Motor neuron (in vitro differentiated cells): Measurements from ENCODE around the gene KAZALD1. TPM values are rescaled to one million over a fixed set of nuclear protein-coding genes. Genes with fewer than 3 reads are reported as not detected.

Experiments
- ATAC-seq, 8 experiments: fragments of 200-7000 bp; cut with Tn5 transposase; replicated peaks in 6 of 8; 2 replicates each; pipeline ENCODE4 v1.8.0; 2021; ENCODE audit warnings: mild to moderate bottlenecking in 8 of 8, moderate library complexity in 8 of 8
- H3K27ac ChIP-seq, 2 donors: fragments of 250-450 bp; sonication (Bioruptor Pico); 2 replicates each; pipeline ENCODE4 v1.9.0; 2021; ENCODE audit warnings: antibody characterized with exemption in 2 of 2, mild to moderate bottlenecking in 2 of 2, moderate library complexity in 1 of 2
- H3K4me1 ChIP-seq, 2 donors: fragments of 250-450 bp; sonication (Bioruptor Pico); replicated peaks in 1 of 2; 2 replicates each; pipeline ENCODE4 v1.6.1; 2021; ENCODE audit warnings: antibody characterized with exemption in 2 of 2, mild to moderate bottlenecking in 2 of 2, moderate library complexity in 1 of 2
- H3K4me3 ChIP-seq, 5 donors: fragments of 250-450 bp; sonication (Bioruptor Pico); 2 replicates each; pipeline ENCODE4 v1.9.0; 2021; ENCODE audit warnings: antibody characterized with exemption in 5 of 5, mild to moderate bottlenecking in 5 of 5, moderate library complexity in 4 of 5
- WGBS, 10 experiments: fragments of 450-650 bp; shearing (Covaris generic); methylation state at CpG; one replicate each; pipeline ENCODE4 v1.0.0; 2022; 5-methylcytosine and 5-hydroxymethylcytosine counted together
- in situ Hi-C, 9 experiments: fragments of 400-800 bp; cut with MboI; loops; one replicate each; pipeline ENCODE4 v1.15.0; 2021; ENCODE audit warnings: low sequenced_read_pairs in 9 of 9, low pct_unique_long_range_greater_than_20kb in 2 of 9; ENCODE audit not compliant: unreplicated experiment in 9 of 9
- total RNA-seq, 8 experiments: library from RNA; unstranded; fragments of 300-600 nt; gene quantifications; 2 replicates each; pipeline versions ENCODE4 v1.2.3 to v1.2.4, GENCODE V29; 2022

The KAZALD1 gene
- total RNA-seq, 8 experiments from 2014 or later = 1.1 to 47.5 (median 2.6) TPM

DNA sequence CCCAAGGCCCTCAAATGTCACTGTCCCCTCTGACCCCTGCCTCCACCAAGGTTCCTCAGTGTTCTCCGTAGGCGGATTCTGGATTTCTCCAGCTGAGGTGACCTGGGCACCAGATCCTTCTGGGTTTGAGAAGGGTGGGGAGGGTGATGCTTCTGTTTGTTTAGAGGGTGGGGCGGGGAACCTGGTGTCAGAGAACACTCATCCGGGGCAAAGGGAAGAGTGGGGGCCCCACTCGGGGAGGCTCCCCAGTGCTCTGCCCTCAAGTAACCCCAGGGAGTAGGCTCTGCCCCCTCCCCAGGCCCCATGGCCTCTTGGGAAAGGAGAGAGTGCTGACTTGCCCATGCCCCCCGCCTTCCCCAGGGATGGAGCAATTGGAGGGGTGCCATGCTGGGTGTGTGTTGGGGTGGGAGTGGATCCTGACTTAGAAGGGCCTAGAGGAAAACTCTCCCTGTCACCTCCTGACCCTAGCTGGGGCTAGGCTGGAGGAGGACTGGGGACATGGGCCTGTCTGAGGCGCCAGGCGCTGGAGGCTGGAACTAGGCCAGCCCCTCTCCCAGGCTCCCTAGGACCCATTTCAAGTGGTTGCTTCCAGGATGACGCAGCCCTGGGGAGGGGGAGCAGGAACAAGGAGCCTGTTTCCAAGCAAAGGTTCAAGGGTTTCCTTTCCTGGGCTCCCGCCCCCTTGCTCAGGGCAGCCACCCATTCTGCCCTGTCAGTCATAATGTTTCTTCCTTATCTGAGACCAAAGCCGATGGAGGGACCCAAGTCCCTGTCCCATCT is 27.9 kb downstream of the KAZALD1 start:
- 40 to 100% (median 82%) methylated on average over 1 to 2 of the region's 11 CpGs; no CpG with 5 or more reads in 4 of the 10 experiments for WGBS, 10 experiments
- peak in 2 of 8 experiments; percentile 16 to 28 for ATAC-seq
- no peak overlapping the region for H3K27ac ChIP-seq
- in situ Hi-C loops = no loop called here
- peaks cover 9 to 17% of the 10 kb centered on the region in 2 donors for H3K4me1 ChIP-seq
- H3K4me3 ChIP-seq = no peak overlapping the region

DNA sequence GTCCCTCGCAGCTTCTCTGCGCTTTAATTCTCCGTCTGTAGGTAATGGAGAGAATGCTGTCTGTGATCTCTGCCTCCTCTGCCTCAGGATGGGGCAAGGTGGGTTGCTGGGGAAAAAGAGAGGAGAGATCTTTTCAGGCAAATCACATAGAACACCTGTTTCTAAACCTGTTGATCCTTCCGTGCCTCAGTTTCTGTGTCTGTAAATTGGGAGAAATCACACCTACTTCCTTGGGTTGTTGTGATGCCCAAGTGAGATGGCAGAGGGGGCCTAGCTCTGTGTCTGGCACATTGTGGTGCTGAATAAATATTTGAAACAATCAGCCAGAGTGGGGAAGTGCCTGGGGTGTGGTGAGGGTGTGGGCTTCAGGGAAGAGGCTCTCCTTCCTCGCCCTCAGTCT is 28.8 kb downstream of the KAZALD1 start:
- in situ Hi-C loops = no loop called here
- WGBS, 10 experiments = 40 to 100% (median 91%) methylated on average over 1 to 5 of the region's 5 CpGs; no CpG with 5 or more reads in 3 of the 10 experiments
- no peak overlapping the region for H3K4me3 ChIP-seq

DNA sequence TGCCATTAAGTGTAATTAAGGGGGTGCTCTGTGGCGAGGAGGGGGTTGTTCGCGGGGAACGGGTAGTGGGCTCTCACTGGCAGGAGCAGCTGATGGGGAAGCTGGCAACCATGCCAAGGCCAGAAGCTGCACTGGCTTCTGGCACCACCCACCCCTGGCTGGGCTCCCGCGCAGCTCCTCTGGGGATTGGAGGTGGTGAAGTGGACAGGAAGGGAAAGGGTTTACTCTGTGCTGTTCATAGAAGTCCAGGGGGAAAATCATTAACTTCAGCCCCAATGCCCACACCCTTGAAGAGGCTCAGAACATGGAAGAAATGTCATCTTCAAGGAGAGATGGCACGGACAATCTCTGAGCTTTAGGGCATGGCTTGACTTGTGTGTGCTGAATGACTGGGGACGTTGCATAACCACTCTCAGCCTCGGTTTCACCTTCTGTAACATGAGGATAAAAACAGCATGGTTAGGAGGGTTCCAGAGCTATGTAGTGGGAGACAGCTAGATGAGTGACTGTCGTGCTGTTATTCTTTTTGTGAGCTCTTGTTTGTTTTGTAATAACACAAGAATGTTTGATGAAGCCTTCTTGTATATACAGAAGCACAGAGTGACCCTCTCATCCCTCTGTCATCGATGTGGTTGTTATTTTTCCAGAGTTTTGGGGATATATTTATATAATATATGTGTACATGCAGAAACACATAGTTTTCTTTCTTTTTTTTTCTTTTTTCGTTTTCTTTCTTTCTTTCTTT is 29.9 kb downstream of the KAZALD1 start:
- in situ Hi-C loops = no loop called here
- no peak overlapping the region for H3K4me3 ChIP-seq
- H3K27ac ChIP-seq = no peak overlapping the region
- no peak for ATAC-seq
- 20 to 89% (median 50%) methylated on average over 1 to 11 of the region's 12 CpGs; no CpG with 5 or more reads in 1 of the 10 experiments for WGBS, 10 experiments
- peaks cover 17 to 26% of the 10 kb centered on the region in 2 donors for H3K4me1 ChIP-seq

More for the DNA sequence above, 28.8 kb downstream of the KAZALD1 start:
- no peak for ATAC-seq
- H3K4me1 ChIP-seq = peaks cover 17 to 26% of the 10 kb centered on the region in 2 donors
- H3K27ac ChIP-seq = no peak overlapping the region

DNA sequence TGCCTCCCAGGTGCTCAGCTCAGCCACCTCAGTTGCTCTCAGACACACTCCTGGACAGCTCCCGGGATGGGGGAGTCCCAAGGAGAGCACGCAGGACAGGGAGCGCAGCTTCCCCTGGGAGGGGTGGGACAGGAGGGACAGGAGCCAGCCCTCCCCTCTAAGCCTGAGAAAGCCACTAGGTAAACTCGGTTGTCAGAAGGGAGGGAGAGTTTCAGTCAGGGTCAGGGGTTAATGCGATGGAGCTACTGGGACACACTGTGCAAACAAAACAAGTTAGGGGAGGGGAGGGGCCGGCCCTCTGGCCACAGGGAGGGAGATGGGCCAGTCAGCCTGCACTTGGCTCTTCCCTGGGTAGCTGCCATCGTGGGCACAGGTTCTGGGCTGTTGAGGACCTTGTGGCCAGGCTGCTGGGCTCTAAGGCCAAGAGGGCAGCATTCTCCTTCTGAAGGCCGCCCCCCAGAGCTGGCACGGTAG is 31.1 kb downstream of the KAZALD1 start:
- in situ Hi-C loops = no loop called here
- H3K4me1 ChIP-seq = peaks cover 17 to 26% of the 10 kb centered on the region in 2 donors
- ATAC-seq = peak in 1 of 8 experiments; percentile 21
- WGBS, 10 experiments = 0 to 40% (median 0%) methylated on average over 1 of the region's 9 CpGs; no CpG with 5 or more reads in 6 of the 10 experiments
- no peak overlapping the region for H3K4me3 ChIP-seq
- no peak overlapping the region for H3K27ac ChIP-seq

DNA sequence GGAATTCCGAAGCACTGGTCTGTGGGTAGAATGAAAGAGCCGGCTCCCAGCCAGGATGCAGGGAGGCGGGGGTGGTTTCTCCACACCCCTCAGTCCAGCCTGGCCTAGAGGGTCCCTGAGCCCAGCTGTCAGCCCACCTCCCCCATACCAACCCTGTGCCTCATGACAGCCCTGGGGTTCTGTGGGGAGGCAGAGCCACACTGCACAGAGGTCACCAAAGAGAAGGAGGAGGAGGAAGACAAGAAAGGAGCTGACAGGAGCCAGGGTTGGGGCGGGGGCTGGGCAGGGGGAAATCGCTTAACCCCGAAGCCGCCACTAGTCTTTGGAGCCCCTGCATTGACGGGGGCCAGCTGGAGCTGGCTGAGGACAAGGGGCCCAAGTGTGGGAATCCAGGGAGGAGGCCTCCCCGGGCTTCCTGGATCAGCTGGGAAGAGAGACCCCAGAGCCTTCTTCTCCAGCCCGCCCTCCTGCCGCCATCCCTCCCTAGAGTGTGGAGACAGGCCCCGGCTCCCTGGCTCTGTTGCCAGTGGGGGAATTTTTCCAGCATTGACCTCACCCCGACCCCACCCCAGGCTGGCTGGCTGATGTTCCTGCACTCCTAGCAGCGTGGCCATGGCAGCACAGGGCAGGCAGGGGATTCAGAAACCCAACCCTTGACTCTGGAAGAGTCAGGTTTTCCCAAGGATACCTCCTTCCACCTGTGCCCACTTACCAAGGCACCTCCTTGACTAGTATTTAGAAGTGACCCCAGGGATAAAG is 32.5 kb downstream of the KAZALD1 start:
- Histone ChIP-seq H3K27ac (no peak overlapping the region), H3K4me1 (peaks cover 17 to 26% of the 10 kb centered on the region in 2 donors), H3K4me3 (no peak overlapping the region)
- WGBS, 10 experiments = 81% methylated on average over 3 of the region's 14 CpGs; no CpG with 5 or more reads in 9 of the 10 experiments
- peak in 6 of 8 experiments; percentile 9 to 57 (median 28) for ATAC-seq
- in situ Hi-C loops = no loop called here

DNA sequence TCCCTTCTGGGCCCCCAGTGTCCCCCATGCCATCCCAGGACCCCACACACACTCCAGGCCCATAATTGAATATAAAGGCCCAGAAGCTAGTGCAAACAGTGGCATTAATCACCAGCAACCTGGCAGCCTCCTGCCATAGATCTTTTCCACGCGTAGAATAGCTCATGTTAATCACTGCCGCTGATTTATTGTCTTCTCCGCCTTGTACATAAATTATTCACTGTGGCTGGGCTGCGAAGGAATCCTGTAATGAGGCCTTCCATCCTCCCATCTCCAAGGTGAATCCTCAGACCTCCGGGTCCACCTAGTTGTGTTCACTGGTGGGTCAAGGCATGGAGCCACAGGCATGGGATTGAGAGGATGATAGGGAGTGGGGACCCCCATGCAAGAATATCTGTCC is 33.2 kb downstream of the KAZALD1 start:
- H3K27ac ChIP-seq = no peak overlapping the region
- peaks cover 17 to 26% of the 10 kb centered on the region in 2 donors for H3K4me1 ChIP-seq
- peak; percentile 33 to 86 (median 62) for ATAC-seq
- no peak overlapping the region for H3K4me3 ChIP-seq
- in situ Hi-C loops = no loop called here
- 0 to 38% (median 6%) methylated on average over 2 to 5 of the region's 6 CpGs; no CpG with 5 or more reads in 7 of the 10 experiments for WGBS, 10 experiments

DNA sequence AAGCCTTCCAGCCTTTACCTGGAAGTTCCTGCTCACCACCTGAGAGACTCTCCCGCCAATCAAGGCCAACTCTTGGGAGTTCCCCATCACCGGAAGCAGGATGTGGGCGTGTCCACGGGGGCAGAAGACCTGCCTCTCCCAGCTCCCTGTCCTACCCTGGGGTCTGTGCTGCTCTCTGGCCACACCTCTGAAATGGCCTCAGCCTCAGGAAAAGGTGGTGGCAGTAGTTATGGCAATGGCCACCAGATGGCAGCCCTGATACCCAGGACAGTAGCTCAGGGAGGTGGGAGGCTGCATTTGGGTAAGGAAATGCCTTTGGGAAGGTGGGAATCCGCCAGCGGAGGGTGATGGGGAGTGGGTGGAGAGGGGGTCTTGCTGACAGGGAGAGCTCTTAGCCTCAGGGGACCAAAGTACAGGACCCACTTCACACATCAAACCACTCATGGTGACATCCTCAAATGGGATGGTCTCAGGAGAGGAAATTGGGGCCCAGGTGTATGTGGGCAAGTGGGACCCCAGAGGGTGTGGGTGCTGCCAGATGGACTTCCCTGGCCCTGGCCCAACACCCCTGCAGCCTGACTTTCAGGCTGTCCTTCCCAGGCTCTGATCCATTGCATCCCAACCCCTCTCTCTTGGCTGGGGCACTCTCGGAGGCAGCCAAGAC is 33.9 kb downstream of the KAZALD1 start:
- Histone ChIP-seq H3K27ac (no peak overlapping the region), H3K4me3 (no peak overlapping the region), H3K4me1 (peaks cover 17 to 26% of the 10 kb centered on the region in 2 donors)
- ATAC-seq = peak; percentile 49 to 94 (median 66)
- WGBS, 10 experiments = 0 to 11% (median 5%) methylated on average over 2 to 4 of the region's 7 CpGs; no CpG with 5 or more reads in 7 of the 10 experiments
- in situ Hi-C loops = no loop called here

DNA sequence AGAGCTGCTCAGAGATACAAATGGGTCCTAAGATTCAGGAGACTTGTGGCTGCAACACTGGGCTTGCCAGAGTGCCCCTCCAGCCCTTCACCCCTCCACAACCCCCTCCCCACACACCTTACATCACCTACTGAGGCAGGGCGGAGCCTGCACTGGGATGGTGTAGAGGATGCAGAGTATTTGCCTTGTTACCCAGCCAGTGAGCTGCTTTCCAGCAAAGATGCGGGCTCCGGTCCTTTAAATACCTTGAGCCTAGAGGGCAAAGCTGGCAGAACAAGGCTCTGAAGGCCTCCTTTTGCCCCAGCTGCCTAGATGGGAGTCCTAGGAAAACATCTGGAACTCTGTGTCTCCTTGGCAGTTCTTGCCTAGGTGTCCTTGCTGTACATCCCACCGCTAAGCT is 34.6 kb downstream of the KAZALD1 start:
- H3K4me1 ChIP-seq = peaks cover 17 to 26% of the 10 kb centered on the region in 2 donors
- no peak for ATAC-seq
- in situ Hi-C loops = no loop called here
- WGBS, 10 experiments = 60 to 100% (median 90%) methylated on average over 1 to 3 of the region's 4 CpGs; no CpG with 5 or more reads in 5 of the 10 experiments
- no peak overlapping the region for H3K4me3 ChIP-seq
- no peak overlapping the region for H3K27ac ChIP-seq

DNA sequence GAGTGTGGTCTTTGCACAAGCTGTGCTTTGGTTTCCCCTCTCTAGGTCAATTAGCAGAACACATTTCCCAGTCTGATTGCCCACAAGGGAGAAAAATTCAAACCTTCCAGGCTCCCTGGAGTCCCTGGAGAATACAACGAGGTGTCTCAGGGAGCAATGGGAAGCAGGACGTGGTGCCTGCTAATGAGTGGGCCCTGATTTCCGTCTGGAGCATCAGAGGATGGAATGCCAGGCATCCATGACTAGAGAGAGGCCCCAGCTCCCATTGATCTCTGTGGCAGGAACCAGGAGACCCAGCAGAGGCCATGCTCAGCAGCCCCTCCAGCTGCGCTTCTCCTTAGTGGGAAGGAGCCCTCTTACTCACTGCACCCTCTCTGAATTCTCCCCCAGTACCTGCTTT is 36.1 kb downstream of the KAZALD1 start:
- in situ Hi-C loops = no loop called here
- H3K4me3 ChIP-seq = no peak overlapping the region
- ATAC-seq = no peak
- peaks cover 17 to 26% of the 10 kb centered on the region in 2 donors for H3K4me1 ChIP-seq
- H3K27ac ChIP-seq = no peak overlapping the region
- WGBS, 10 experiments = 0 to 41% (median 12%) methylated on average over 1 to 3 of the region's 4 CpGs; no CpG with 5 or more reads in 4 of the 10 experiments

DNA sequence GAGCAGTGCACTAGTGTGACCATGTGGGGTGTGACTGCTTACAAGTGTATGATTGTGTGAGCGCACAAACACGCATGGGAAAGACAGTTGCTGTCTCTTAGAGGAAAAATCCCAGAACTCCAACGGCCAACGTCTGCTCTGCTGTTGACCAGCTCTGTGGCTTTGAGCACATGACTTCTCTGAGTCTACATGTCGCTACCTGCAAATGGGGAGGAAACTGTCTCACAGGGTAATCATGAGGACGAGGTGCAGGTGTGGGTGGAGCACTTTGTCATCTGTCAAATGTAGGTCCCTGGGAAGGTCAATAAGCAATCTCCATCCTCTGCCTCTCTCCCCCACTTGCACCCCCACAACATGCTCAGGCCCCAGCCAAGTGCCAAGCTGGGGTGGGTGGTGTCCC is 38.1 kb downstream of the KAZALD1 start:
- in situ Hi-C loops = no loop called here
- Histone ChIP-seq H3K4me1 (peaks cover 6 to 7% of the 10 kb centered on the region in 2 donors), H3K27ac (no peak overlapping the region), H3K4me3 (no peak overlapping the region)
- WGBS, 10 experiments = 24 to 100% (median 58%) methylated on average over 1 to 6 of the region's 6 CpGs; no CpG with 5 or more reads in 3 of the 10 experiments
- no peak for ATAC-seq

DNA sequence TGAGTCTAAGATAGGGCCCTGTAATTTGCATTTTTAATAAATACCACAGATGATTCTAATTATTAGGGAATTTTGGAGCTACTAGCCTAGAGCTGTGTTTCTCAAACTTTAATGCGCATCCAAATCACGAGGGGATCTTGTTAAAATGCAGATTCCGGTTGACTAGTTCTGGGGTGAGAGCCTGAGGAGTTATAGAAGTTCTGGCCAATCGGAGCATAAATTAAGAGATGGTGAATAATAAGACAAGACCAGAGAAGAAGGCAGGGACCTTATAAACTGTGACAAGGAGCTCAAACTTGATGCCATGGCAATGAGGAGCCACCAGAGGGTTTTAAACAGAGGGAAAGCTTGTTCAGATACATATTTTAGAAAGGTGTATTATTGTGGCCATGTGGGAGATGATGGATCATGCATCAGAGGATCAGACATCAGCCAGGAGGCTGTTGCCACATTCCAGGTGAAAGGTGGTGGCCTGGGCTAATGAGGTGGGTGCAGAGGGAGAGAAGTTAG is 39.6 kb downstream of the KAZALD1 start:
- WGBS, 10 experiments = 8 to 66% (median 17%) methylated on average over 1 to 4 of the region's 4 CpGs; no CpG with 5 or more reads in 3 of the 10 experiments
- H3K27ac ChIP-seq = no peak overlapping the region
- in situ Hi-C loops = no loop called here
- no peak overlapping the region for H3K4me3 ChIP-seq
- H3K4me1 ChIP-seq = no peaks in the 10 kb centered on the region
- ATAC-seq = peak in 3 of 8 experiments; percentile 54 to 80 (median 69)

DNA sequence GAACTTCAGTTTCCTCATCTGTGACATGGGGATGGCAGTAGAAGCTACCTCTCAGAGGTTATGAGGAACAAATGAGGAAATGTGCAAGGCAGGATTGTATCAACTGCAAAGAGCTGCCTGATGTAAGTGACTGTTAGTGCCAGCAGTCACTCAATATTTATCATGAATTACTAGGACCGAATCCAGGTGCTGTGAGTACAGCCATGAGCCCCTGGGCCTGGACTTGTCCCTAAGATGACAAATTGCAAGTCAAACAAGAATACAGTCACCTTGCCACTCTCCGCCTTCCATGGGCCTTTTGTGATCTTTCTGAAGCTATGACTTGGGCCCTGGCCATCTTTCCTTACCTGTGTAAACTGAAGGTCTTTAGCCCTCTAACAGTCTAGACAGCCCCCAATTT is 41.6 kb downstream of the KAZALD1 start:
- WGBS, 10 experiments = 40 to 83% (median 42%) methylated on average over 1 to 2 of the region's 2 CpGs; no CpG with 5 or more reads in 5 of the 10 experiments
- Histone ChIP-seq H3K4me3 (no peak overlapping the region), H3K4me1 (no peaks in the 10 kb centered on the region), H3K27ac (no peak overlapping the region)
- in situ Hi-C loops = no loop called here
- ATAC-seq = no peak
